HEK293T (cell line): ENCODE results near the gene APLP2.
"Not testable (repeated sequence)": the region's sequence is repeated elsewhere in the genome, so short reads cannot be mapped to it uniquely, and the experiment has no call there.

Experiments used
- CTCF ChIA-PET: fragments of 350-600 bp; formaldehyde crosslinking; extraction: SDS; loops from one replicate; lab custom pipeline; 2021; ENCODE audit warnings: antibody characterized with exemption, inconsistent platforms; lab: Yijun Ruan, JAX
- POLR2A ChIA-PET: fragments of 350-600 bp; formaldehyde crosslinking; extraction: SDS; loops from one replicate; lab custom pipeline; 2020; ENCODE audit warnings: antibody characterized with exemption, inconsistent platforms; lab: Yijun Ruan, JAX
- DNase-seq: peaks from one replicate; pipeline ENCODE4 v3.0.0; 2012; ENCODE audit warnings: mixed read lengths; ENCODE audit errors: extremely low spot score
- ARNT ChIP-seq: fragments of 450-650 bp; IDR thresholded peaks from 2 replicates; pipeline ENCODE4 v1.6.1; 2017; ENCODE audit warnings: mild to moderate bottlenecking
- BHLHE40 ChIP-seq: fragments of 450-650 bp; IDR thresholded peaks from 2 replicates; pipeline ENCODE4 v1.6.1; 2016; ENCODE audit warnings: mild to moderate bottlenecking, moderate library complexity, borderline replicate concordance
- CTBP1 ChIP-seq: fragments of 450-650 bp; IDR thresholded peaks from 2 replicates; pipeline ENCODE4 v1.6.1; 2016; ENCODE audit warnings: borderline replicate concordance
- ELF4 ChIP-seq: fragments of 450-650 bp; IDR thresholded peaks from 2 replicates; pipeline ENCODE4 v1.6.1; 2017; ENCODE audit warnings: antibody characterized with exemption
- FOXA1 ChIP-seq: fragments of 450-650 bp; IDR thresholded peaks from 2 replicates; pipeline ENCODE4 v1.6.1; 2016; ENCODE audit warnings: mild to moderate bottlenecking
- FOXK2 ChIP-seq: fragments of 450-650 bp; IDR thresholded peaks from 2 replicates; pipeline ENCODE4 v1.6.1; 2016; ENCODE audit warnings: mild to moderate bottlenecking
- FOXM1 ChIP-seq: fragments of 450-650 bp; IDR thresholded peaks from 2 replicates; pipeline ENCODE4 v1.6.1; 2017; ENCODE audit warnings: mild to moderate bottlenecking, borderline replicate concordance
- HDGF ChIP-seq: fragments of 450-650 bp; IDR thresholded peaks from 2 replicates; pipeline ENCODE4 v1.6.1; 2017; ENCODE audit warnings: antibody characterized with exemption, borderline replicate concordance
- L3MBTL2 ChIP-seq: fragments of 450-650 bp; conservative IDR thresholded peaks from 2 replicates; pipeline ENCODE4 v1.6.1; 2016; ENCODE audit warnings: mild to moderate bottlenecking
- LEF1 ChIP-seq: fragments of 450-650 bp; IDR thresholded peaks from 2 replicates; pipeline ENCODE4 v1.6.1; 2017; ENCODE audit warnings: mild to moderate bottlenecking, borderline replicate concordance
- NFRKB ChIP-seq: fragments of 450-650 bp; IDR thresholded peaks from 2 replicates; pipeline ENCODE4 v1.6.1; 2016; ENCODE audit warnings: mild to moderate bottlenecking, moderate library complexity
- SP1 ChIP-seq: fragments of 450-650 bp; IDR thresholded peaks from 2 replicates; pipeline ENCODE4 v1.6.1; 2017
- SUZ12 ChIP-seq: fragments of 450-650 bp; IDR thresholded peaks from 2 replicates; pipeline ENCODE4 v1.6.1; 2016; ENCODE audit warnings: mild to moderate bottlenecking
- TARDBP ChIP-seq: fragments of 450-650 bp; IDR thresholded peaks from 2 replicates; pipeline ENCODE4 v1.6.1; 2016
- ZNF384 ChIP-seq: fragments of 450-650 bp; IDR thresholded peaks from 2 replicates; pipeline ENCODE4 v1.6.1; 2016
- TF ChIP-seq, protein P1 (sequence below): fragments of 450-650 bp; IDR thresholded peaks from 2 replicates; pipeline ENCODE4 v1.6.1; 2016

Gene APLP2

DNA sequence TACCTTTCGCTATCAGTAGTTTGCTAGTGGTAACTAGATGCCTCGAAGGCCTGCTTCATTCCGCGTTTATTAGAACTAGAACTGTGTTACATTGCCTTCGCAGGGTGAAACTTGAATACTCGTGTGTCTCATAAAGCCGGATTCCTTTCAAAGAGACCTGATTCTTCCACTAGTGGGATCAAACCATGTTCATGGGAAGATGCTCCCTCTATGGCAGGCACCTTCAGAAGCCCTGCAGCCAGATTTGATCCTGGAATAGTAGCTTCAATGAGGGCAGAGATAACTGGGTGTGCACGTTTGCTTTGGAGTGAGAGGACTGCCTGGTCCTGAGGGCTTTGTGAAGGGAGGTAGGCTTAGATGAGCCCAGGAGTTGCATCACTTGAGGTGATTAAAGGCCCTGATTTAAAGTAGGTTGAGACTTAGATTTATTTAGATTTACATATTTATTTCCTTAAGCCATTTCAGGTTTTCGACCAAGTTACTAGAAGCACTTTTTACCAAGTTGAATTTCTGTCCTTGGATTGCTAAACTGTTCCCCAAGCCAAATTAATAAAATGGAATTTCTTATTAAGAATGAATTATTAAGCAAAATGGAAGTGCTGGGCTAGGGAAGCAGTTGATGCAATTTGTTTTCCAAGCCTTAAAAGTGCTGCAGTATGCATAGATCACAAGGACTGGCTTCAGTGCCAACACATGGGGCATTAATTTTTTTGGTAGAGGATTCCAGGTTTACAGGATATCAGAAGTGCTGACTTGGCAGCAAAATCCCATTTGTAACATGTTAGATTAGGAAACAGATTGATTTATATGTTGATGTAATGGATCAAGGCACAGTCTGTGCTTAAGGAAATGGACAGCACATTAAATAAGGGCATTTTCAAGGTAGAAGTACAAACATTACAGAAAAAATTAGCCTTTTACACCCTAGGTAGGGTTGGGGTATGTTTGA lies 32.9 kb downstream of the APLP2 start:
- DNase-seq = no peak
- POLR2A ChIA-PET = no interaction called here
- no peak for TF ChIP-seq ARNT
- TF ChIP-seq, protein P1, sequence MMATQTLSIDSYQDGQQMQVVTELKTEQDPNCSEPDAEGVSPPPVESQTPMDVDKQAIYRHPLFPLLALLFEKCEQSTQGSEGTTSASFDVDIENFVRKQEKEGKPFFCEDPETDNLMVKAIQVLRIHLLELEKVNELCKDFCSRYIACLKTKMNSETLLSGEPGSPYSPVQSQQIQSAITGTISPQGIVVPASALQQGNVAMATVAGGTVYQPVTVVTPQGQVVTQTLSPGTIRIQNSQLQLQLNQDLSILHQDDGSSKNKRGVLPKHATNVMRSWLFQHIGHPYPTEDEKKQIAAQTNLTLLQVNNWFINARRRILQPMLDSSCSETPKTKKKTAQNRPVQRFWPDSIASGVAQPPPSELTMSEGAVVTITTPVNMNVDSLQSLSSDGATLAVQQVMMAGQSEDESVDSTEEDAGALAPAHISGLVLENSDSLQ = peak; percentile 75
- TF ChIP-seq SP1 = no peak
- CTCF ChIA-PET = no interaction called here

DNA sequence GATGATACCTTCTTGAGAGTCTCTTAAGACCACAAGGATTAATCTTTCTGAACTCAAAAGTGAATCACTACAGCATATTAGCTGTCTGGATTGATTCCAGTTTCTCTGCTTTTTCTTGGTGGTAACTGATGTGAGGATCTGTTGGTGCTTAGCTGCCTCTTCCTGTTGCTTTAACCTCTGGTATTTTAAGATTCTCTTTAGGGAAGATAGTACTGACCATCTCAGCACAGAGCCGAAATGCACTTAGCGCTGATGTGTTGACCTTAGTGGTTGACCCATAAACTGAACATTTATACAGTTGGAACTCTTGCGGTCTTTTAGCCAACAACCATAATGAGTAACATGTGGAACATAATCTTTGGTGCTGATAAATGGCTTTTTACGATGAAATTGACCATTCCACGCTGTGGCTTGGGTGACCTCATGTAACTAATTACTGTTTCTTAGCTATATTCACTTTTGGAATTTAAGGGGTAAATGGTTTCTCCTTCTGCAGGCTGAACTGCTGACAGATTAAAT lies 33.7 kb downstream of the APLP2 start:
- CTCF ChIA-PET = no interaction called here
- POLR2A ChIA-PET = interaction anchor here (0.8 to 1.5 kb wide), 3 partner anchors 32 to 121 kb away, joined by 3 to 4 read pairs (median 3); partner anchors contain the start of gene APLP2
- DNase-seq = peak; percentile 27
- TF ChIP-seq, protein P1 = peak; percentile 63
- TF ChIP-seq FOXK2 (no peak), FOXM1 (no peak), BHLHE40 (no peak), TARDBP (no peak)

- TF ChIP-seq FOXM1 (no peak), BHLHE40 (no peak), L3MBTL2 (no peak), SUZ12 (no peak), LEF1 (no peak)
- CTCF ChIA-PET = no interaction called here
- POLR2A ChIA-PET = interaction anchor here (0.7 kb wide), 1 partner anchor 37 kb away, joined by 3 read pairs; the partner anchor contains the start of gene APLP2
- no peak for DNase-seq
These were observed 36.7 kb downstream of the APLP2 start for GRCh38 chr11:130106381-130106780.

- DNase-seq, CTCF ChIA-PET, POLR2A ChIA-PET: not testable (repeated sequence)
These were observed 39.0 kb downstream of the APLP2 start for GRCh38 chr11:130108671-130109070.

GRCh38 chr11:130109386-130109785 lies 39.7 kb downstream of the APLP2 start:
- POLR2A ChIA-PET = no interaction called here
- TF ChIP-seq TARDBP = no peak
- CTCF ChIA-PET = no interaction called here

GRCh38 chr11:130110339-130111108 lies 40.8 kb downstream of the APLP2 start:
- TF ChIP-seq HDGF (no peak), ARNT (no peak), SP1 (no peak), LEF1 (no peak), ZNF384 (no peak), FOXA1 (no peak)
- TF ChIP-seq, protein P1 = peak; percentile 75
- DNase-seq = no peak
- POLR2A ChIA-PET = no interaction called here
- CTCF ChIA-PET = no interaction called here

More at GRCh38 chr11:130109386-130109785, 39.7 kb downstream of the APLP2 start:
- DNase-seq = no peak

DNA sequence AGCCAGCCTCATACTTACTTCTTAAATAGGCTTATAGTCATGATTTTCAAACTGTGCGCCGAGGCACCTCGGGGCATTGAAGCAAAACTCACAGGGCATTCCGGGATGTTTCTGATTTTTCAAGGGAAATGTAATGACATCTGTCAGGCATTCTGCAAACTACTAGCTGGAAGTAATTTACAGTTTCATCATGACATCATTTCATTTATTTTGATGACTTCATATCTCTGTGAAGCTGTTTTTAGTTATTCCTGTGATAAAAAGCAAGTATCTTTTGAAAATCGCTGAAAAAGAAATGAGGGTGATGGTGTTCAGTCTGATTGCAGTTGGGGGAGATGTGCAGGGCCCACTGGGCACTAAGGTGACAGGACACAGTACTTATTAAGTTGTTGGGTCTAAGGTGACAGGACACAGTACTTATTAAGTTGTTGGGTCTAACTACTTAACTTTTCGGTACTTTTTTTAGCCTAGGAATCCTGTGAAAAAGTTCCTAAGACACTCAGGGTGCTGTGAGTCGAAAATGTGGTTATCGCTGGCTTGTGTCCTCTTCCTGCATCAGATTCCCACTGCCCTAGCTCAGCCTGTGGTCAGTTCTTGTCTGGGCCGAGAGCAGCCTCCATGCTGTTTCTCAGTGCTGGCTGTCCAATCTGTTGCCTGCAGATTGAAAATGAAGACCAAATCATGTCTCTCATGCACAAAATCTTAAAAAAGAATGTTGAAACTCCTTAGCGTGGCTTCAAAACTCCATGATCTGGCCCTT lies 42.6 kb downstream of the APLP2 start:
- POLR2A ChIA-PET = no interaction called here
- no peak for TF ChIP-seq FOXA1
- TF ChIP-seq ARNT = no peak
- no peak for TF ChIP-seq ELF4
- no peak for TF ChIP-seq LEF1
- no peak for TF ChIP-seq L3MBTL2
- no peak for TF ChIP-seq ZNF384
- TF ChIP-seq TARDBP = no peak
- no peak for TF ChIP-seq FOXK2
- TF ChIP-seq HDGF = no peak
- TF ChIP-seq NFRKB = no peak
- no peak for TF ChIP-seq BHLHE40
- no peak for TF ChIP-seq FOXM1
- TF ChIP-seq, protein P1 = no peak
- TF ChIP-seq SUZ12 = no peak
- TF ChIP-seq CTBP1 = no peak
- no peak for TF ChIP-seq SP1
- DNase-seq = no peak
- CTCF ChIA-PET = no interaction called here
